ENCODE measurements around the gene CDCA5. TPM values are rescaled to one million over a fixed set of nuclear protein-coding genes. Genes with fewer than 3 reads are reported as not detected.

The CDCA5 gene
- total RNA-seq, 1 donor from 2014 or later = 1.0 TPM

Small RNA genes within 50 kb of the gene (small RNA-seq; reads per million reads assigned to genes)
- gene SNX15 = not detected

Other genes starting within 250 kb of the CDCA5 start
- gene CDC42BPG, start 239.4 kb downstream of the CDCA5 start, total RNA-seq = under 0.01 TPM
- 28.2 TPM for gene EHD1, start 205.4 kb downstream of the CDCA5 start, total RNA-seq
- gene ATG2A, start 166.8 kb downstream of the CDCA5 start, total RNA-seq = 3.1 TPM
- 6.3 TPM for gene PPP2R5B, start 159.4 kb downstream of the CDCA5 start, total RNA-seq
- not detected for gene GPHA2, start 148.1 kb downstream of the CDCA5 start, total RNA-seq
- not detected for gene MAJIN, start 111.9 kb downstream of the CDCA5 start, total RNA-seq
- 0.52 TPM for gene BATF2, start 87.1 kb downstream of the CDCA5 start, total RNA-seq
- 53.2 TPM for gene ARL2, start 69.9 kb downstream of the CDCA5 start, total RNA-seq
- 12.0 TPM for gene SNX15, start 56.6 kb downstream of the CDCA5 start, total RNA-seq
- gene SAC3D1, start 42.8 kb downstream of the CDCA5 start, total RNA-seq = 5.2 TPM
- gene NAALADL1, start 25.5 kb downstream of the CDCA5 start, total RNA-seq = 8.4 TPM
- gene ZFPL1, start 182 bp upstream of the CDCA5 start, total RNA-seq = 22.4 TPM
- 166 TPM for gene VPS51, start 12.2 kb upstream of the CDCA5 start, total RNA-seq
- 8.4 TPM for gene TM7SF2, start 27.8 kb upstream of the CDCA5 start, total RNA-seq
- gene ZNHIT2, start 33.7 kb upstream of the CDCA5 start, total RNA-seq = 4.2 TPM
- 292 TPM for gene FAU, start 38.1 kb upstream of the CDCA5 start, total RNA-seq
- gene MRPL49, start 38.3 kb upstream of the CDCA5 start, total RNA-seq = 21.4 TPM
- gene SYVN1, start 50.5 kb upstream of the CDCA5 start, total RNA-seq = 19.8 TPM
- not detected for gene SPDYC, start 86.2 kb upstream of the CDCA5 start, total RNA-seq
- 75.2 TPM for gene CAPN1, start 97.9 kb upstream of the CDCA5 start, total RNA-seq
- 2.1 TPM for gene POLA2, start 177.9 kb upstream of the CDCA5 start, total RNA-seq
- 19.3 TPM for gene CDC42EP2, start 230.8 kb upstream of the CDCA5 start, total RNA-seq
- 24.5 TPM for gene DPF2, start 249.8 kb upstream of the CDCA5 start, total RNA-seq

All from skeletal muscle tissue (tissue), 2 donors.